ENCODE measurements around the gene CDKL2. TPM values are rescaled to one million over a fixed set of nuclear protein-coding genes. Genes with fewer than 3 reads are reported as not detected.
"Not testable (repeated sequence)": the region's sequence is repeated elsewhere in the genome, so short reads cannot be mapped to it uniquely, and the experiment has no call there.

CDKL2 gene
- total RNA-seq, 1 donor from 2014 or later = 0.57 TPM

DNA sequence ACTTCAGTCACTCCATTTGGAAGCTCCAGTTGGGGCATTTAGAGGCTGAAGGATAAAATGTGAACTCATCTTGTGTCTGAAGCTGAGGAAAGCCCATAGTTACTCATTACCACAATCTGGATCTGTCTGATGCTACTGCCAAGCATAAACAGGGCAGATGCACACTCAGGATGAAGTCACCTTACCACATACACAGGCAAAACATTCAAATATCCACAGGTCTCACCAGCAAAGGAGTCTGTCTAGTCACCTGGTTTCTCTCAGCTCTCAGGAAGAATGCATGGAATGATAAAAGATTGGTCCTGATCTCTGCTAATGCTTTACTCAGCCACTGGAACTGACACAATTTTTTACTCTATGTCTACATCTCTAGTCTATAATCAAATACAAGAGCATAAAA, 87.5 kb downstream of the CDKL2 start:
- intact Hi-C loops (cut with micrococcal nuclease) = no loop called here
- no peak for DNase-seq (ENCODE audit: low spot score)
- H3K4me3 Mint-ChIP-seq (ENCODE audit: low read depth) = no peak overlapping the region
- H3K4me1 Mint-ChIP-seq (ENCODE audit: low read depth) = no peaks in the 10 kb centered on the region
- H3K27me3 Mint-ChIP-seq (ENCODE audit: low read depth) = no peaks in the 10 kb centered on the region
- no peak overlapping the region for H3K27ac Mint-ChIP-seq
- no peaks in the 10 kb centered on the region for H3K9me3 Mint-ChIP-seq
- no peaks in the 10 kb centered on the region for H3K36me3 Mint-ChIP-seq (ENCODE audit: low read depth)

DNA sequence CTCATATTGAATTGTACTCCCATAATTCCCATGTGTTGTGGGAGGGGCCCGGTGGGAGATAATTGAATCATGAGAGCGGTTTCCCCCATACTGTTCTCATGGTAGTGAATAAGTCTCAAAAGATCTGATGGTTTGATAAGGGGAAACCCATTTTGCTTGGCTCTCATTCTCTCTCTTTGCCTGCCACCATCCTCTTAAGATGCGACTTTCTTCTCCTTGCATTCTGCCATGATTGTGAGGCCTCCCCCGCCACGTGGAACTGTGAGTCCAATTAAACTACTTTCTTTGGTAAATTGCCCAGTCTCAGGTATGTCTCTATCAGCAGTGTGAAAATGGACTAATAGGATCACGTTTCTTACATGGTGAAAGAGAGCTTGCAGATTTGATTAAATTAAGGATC, 93.0 kb downstream of the CDKL2 start:
- not testable (repeated sequence) for H3K4me3 Mint-ChIP-seq (ENCODE audit: low read depth)

GRCh38 chr4:75533926-75534325, 96.4 kb downstream of the CDKL2 start:
- intact Hi-C loops (cut with micrococcal nuclease); H3K27me3 Mint-ChIP-seq (ENCODE audit: low read depth); H3K4me1 Mint-ChIP-seq (ENCODE audit: low read depth); DNase-seq (ENCODE audit: low spot score); H3K4me3 Mint-ChIP-seq (ENCODE audit: low read depth); H3K27ac Mint-ChIP-seq: not testable (repeated sequence)
- H3K36me3 Mint-ChIP-seq (ENCODE audit: low read depth) = peaks cover 43% of the 10 kb centered on the region
- peaks cover 20% of the 10 kb centered on the region for H3K9me3 Mint-ChIP-seq

More for the DNA sequence above, 93.0 kb downstream of the CDKL2 start:
- intact Hi-C loops (cut with micrococcal nuclease); H3K4me1 Mint-ChIP-seq (ENCODE audit: low read depth); H3K27me3 Mint-ChIP-seq (ENCODE audit: low read depth); DNase-seq (ENCODE audit: low spot score); H3K27ac Mint-ChIP-seq; H3K9me3 Mint-ChIP-seq: not testable (repeated sequence)
- H3K36me3 Mint-ChIP-seq (ENCODE audit: low read depth) = peaks cover 13% of the 10 kb centered on the region

DNA sequence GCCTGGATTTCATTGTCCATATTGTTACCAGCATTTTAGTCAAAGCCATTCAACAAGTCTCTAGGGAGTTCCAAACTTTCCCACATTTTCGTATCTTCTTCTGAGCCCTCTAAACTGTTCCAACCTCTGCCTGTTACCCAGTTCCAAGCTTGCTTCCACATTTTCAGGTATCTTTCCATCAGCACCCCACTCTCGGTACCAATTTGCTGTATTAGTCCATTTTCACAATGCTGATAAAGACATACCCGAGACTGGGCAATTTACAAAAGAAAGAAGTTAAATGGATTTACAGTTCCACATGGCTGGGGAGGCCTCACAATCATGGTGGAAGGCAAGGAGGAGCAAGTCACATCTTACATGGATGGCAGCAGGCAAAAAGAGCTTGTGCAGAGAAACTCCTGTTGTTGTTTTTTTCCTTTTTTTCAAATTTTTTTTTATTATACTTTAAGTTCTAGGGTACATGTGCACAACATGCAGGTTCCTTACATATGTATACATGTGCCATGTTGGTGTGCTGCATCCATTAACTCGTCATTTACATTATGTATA, 96.9 kb downstream of the CDKL2 start:
- intact Hi-C loops (cut with micrococcal nuclease); H3K27me3 Mint-ChIP-seq (ENCODE audit: low read depth); H3K4me3 Mint-ChIP-seq (ENCODE audit: low read depth); DNase-seq (ENCODE audit: low spot score); H3K27ac Mint-ChIP-seq; H3K4me1 Mint-ChIP-seq (ENCODE audit: low read depth): not testable (repeated sequence)
- Mint-ChIP-seq H3K36me3 (ENCODE audit: low read depth) (peaks cover 43% of the 10 kb centered on the region), H3K9me3 (peaks cover 20% of the 10 kb centered on the region)

DNA sequence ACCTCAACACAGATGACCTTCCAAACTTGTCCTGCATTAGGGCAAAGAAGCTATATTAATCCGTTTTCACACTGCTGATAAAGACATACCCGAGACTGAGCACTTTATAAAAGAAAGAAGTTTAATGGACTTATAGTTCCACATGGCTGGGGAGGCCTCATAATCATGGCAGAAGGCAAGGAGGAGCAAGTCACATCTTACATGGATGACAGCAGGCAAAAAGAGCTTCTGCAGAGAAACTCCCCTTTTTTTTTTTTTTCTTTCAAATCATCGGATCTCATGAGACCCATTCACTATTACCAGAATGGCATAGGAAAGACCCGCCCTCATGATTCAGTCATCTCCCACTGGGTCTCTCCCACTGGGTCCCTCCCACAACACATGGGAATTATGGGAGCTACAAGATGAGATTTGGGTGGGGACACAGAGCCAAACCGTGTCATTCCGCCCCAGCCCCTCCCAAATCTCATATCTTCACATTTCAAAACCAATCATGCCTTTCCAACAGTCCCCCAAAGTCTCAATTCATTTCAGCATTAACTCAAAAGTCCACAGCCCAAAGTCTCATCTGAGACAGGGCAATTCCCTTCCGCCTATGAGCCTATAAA, 98.7 kb downstream of the CDKL2 start:
- DNase-seq (ENCODE audit: low spot score); H3K4me1 Mint-ChIP-seq (ENCODE audit: low read depth); H3K27ac Mint-ChIP-seq; intact Hi-C loops (cut with micrococcal nuclease); H3K4me3 Mint-ChIP-seq (ENCODE audit: low read depth); H3K27me3 Mint-ChIP-seq (ENCODE audit: low read depth): not testable (repeated sequence)
- peaks cover 56% of the 10 kb centered on the region for H3K36me3 Mint-ChIP-seq (ENCODE audit: low read depth)
- H3K9me3 Mint-ChIP-seq = peaks cover 20% of the 10 kb centered on the region

DNA sequence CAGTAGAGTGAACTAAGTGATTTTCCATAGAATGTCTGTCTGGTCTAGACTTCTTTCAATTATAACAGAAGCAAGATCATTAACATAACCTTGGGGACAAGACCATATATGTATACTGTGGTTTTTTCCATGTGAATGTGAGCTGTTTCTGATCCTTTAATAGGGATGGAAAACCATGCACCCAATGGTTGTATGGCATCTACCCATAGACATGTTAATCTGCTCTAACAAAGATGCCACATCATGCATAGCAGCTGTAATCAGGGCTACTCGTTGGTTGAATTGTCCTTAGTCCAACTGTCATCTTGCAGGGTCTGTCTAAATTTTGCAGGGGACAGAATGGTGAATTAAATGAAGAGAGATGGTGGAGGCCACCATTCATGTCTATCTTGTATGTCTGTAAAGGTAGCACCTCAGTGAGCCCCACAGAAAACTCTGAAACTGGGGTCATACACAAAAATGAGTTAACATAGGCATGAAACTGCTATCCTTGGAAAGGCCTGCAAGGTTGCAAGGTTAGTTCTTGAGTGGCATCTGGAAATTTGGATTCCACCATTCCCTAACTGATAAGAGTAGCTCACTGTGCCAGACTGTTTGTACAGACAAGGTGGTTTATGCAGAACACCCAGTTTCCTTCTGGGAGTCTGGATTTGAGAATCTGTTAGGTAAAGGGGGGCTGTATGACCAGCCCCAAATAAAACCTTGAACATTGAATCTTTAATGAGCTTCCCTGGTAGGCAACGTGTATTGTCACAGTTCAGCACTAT, 99.6 kb downstream of the CDKL2 start:
- no peak for DNase-seq (ENCODE audit: low spot score)
- Mint-ChIP-seq H3K4me3 (ENCODE audit: low read depth) (no peak overlapping the region), H3K27ac (no peak overlapping the region), H3K4me1 (ENCODE audit: low read depth) (no peaks in the 10 kb centered on the region), H3K36me3 (ENCODE audit: low read depth) (peaks cover 64% of the 10 kb centered on the region), H3K27me3 (ENCODE audit: low read depth) (no peaks in the 10 kb centered on the region), H3K9me3 (peaks cover 20% of the 10 kb centered on the region)
- intact Hi-C loops (cut with micrococcal nuclease) = no loop called here

Other genes with a start within 250 kb of the CDKL2 start
- 22.9 and 25.4 TPM in 2 replicates for gene RCHY1, start 116.1 kb downstream of the CDKL2 start, total RNA-seq
- gene THAP6, start 116.1 kb downstream of the CDKL2 start, total RNA-seq = 17.6 and 18.4 TPM in 2 replicates
- not detected in 2 replicates for gene ODAPH, start 74.5 kb downstream of the CDKL2 start, total RNA-seq
- gene G3BP2, start 42.9 kb upstream of the CDKL2 start, total RNA-seq = 143 and 156 TPM in 2 replicates
- gene USO1, start 94.0 kb upstream of the CDKL2 start, total RNA-seq = 57.4 and 59.0 TPM in 2 replicates

Measured in activated T-helper 2 cell treated with anti-CD3 and anti-CD28 coated beads, Interferon-gamma antibody, Interleukin-2, Interleukin-4, amounts not matched to agents 10 μg/mL and 5 μg/mL and 100 μg/mL, durations not matched to agents 14 hours and 24 hours and 36 hours (primary cell).